Smooth muscle cell of the brain vasculature (primary cell): ENCODE results near the gene GIMAP7.

Experiments
- DNase-seq: peaks from one replicate; pipeline ENCODE4 v3.0.0-alpha.2; 2012; ENCODE audit warnings: low read depth, low spot score

Gene GIMAP7

DNA sequence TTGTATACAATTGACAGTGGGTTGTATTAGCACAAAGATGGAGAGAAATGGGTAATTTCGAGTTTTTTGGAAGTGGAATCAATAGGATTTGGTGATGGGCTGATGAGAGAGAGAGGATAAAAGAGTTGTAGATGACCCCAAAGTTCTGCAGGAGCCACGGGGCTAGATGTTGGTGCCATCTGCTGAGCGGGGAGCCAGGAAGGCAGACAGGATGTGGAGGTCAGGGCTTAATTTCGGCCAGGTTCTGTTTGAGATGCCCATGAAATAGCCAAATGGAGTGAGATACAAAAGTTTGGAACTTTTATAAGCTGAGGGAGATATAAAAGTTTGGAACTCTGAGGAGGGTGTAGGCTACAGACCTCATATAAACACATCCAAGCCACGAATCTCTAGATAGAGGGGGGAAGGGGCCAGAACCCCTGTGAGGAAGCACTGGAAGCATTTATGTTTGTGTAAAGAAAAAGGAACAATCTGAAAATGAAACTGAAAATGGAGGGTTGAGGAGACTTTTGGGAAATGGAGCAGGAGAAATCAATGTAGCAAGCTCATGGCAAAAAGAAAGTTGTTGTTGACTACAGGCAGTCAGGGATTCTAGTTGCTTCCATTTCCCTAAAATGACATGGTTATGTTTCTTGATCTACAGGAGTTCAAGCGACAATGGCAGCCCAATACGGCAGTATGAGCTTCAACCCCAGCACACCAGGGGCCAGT lies 54.7 kb downstream of the GIMAP7 start:
- no peak for DNase-seq
